Medulla oblongata (tissue), 1 donor: ENCODE data around the gene KIAA0513.

Experiments used
- DNase-seq: peaks from one replicate; pipeline ENCODE4 v3.0.0-alpha.2; 2015; ENCODE audit errors: extremely low spot score

The KIAA0513 gene, protein sequence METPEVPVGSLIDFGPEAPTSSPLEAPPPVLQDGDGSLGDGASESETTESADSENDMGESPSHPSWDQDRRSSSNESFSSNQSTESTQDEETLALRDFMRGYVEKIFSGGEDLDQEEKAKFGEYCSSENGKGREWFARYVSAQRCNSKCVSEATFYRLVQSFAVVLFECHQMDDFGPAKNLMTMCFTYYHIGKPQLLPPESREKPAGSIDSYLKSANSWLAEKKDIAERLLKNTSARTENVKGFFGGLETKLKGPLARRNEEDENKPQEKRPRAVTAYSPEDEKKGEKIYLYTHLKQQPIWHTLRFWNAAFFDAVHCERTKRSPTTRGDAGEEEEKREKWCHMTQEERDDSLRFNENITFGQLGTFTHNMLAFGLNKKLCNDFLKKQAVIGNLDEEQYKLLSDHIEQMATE

DNA sequence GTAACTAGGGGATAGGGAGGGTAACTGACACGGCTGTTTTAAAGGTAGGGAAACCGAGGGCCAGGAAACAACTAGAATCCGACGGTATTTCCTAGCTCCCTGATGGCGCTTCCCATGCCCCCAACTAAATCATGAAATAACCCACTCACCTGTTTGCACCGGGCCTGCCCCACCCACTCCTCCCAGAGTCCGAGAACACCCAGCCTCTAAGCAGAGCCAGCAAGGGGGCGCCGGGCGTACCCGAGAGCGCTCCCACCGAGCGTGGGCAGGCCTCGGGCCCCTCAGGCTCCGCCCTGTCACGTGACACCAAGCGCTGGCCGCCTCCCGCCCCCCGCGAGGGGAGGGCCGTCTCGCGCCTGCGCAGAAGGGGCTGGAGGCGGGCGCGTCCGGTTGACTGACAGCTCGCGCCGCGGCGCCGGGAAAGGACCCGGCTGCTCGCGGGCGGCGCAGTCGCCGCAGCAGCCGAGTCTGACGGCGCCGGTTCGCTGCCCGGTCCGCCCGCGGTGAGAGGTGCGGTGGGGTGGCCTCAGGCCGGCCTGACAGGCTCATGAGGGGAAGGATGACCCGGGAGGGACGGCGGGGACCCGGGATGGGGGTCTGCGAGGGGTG is at the start of gene KIAA0513:
Gene KIAA0513, plus strand, starts transcription at position 447 of the 609 bp plus-strand sequence. CDS start 39,277 bp downstream, outside the sequence.
- peak; percentile 98 for DNase-seq

DNA sequence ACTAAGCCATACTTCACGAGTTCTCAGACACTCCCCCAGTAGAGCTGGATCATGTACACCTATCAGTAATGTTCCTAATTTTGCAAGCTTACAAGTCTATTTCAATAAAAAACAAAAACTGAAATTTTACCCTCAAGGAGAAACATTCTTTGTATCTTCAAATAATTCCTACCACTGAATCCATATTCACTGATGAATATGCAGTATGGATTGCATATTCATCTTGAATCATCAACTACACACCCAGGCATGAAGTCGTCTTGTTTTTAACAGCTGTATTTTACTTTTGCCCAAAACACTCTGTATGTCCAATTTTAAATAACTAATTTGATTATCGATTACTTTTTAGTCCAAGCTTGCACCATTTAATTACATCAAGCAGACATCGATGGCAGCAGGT is 48.1 kb upstream of the KIAA0513 start:
- DNase-seq = no peak

DNA sequence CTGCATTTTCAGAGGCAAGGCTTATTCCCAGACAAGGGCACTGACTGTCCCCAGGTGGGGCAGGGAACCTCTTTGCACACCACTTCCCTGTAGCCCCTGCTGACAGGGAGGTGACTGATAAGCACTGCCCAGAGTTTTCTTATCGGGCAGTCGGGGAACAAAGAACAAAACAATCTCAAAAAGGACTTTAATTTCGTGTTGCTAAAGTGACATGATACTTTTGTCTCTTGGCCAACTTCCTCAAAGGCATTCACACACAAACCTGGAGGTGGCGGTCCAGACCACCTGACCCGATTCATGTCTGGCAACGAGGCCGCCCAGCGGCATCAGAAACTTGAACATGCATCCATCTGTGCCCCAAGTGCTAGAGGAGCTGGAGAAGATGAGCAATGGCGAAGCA is 45.2 kb upstream of the KIAA0513 start:
- DNase-seq = peak; percentile 60

DNA sequence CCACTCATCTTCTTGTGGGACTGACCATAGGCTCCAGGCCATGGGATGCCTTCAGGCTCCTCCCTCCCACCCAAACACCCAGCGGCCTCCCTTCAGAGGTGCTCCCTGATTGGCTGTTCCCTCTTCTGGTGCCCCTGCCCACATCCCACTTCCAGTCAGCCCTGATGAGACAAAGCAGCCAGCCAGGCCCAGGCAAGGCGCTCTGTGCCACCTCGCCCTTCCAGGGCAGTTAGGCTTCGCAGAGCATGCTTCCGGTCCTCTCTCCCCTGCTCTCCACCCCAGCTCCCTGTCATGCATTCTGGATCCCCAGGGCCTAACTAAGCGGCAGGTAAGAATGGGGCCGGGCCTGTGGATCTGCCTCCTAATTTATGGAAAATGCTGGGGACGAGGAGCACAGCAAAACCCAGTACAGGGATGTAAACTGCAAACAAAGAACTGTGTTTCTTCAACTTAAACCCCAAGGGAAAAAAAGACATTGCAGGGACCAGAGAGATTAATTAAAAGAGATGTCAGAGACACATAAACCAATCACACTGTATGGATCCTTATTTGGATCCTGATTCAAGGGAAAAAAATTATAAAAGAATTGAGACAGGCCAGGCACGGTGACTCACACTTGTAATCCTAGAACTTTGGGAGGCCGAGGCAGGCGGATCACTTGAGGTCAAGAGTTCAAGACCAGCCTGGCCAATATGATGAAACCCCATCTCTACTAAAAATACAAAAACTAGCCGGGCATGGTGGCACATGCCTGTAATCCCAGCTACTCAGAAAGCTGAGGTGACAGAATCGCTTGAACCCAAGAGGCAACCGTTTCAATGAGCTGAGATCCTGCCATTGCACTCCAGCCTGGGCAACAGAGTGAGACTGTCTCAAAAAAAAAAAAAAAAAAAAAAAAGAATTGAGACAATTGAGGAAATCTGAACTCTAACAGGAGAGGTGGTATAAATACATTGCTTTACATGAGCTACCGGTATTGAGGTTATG is 42.2 kb upstream of the KIAA0513 start:
- DNase-seq = no peak

DNA sequence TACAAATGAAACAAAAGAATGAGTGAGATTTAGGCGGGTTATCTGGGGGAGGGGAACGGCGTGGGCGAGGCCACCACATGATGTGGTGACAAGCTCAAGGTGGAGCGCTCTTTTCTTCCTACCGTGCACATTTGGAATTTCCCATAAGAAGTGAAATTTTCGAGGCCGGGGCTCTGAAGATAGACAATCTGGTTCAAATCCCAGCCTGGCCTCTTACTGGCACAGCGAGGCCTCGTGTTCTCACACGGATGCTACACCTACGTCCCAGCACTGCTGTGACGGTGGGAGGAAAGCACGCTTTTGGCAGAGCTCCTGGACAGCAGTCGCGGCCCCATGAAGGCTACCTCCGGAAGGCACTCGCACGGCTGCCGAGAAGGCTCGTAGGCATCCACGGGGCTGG is 41.5 kb upstream of the KIAA0513 start:
- no peak for DNase-seq

DNA sequence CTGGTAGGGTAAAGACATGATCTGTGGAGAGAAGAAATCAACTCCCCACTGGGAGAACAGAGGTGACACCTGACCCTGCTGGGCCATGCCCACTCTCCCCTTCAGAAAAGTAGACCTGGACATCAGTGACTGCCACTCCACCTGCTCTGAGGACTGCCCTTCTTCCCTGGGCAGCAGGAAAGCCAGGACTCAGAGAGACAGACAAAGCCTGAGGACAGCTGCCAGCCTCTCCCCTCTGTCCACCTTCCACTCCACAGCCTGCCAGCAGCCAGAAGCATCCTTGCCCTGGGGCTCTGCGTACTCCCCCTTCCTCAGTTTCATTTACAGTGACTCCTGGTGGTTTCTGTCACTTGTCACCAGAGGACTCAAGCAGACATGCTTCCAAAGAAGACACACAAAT is 40.7 kb upstream of the KIAA0513 start:
- no peak for DNase-seq

DNA sequence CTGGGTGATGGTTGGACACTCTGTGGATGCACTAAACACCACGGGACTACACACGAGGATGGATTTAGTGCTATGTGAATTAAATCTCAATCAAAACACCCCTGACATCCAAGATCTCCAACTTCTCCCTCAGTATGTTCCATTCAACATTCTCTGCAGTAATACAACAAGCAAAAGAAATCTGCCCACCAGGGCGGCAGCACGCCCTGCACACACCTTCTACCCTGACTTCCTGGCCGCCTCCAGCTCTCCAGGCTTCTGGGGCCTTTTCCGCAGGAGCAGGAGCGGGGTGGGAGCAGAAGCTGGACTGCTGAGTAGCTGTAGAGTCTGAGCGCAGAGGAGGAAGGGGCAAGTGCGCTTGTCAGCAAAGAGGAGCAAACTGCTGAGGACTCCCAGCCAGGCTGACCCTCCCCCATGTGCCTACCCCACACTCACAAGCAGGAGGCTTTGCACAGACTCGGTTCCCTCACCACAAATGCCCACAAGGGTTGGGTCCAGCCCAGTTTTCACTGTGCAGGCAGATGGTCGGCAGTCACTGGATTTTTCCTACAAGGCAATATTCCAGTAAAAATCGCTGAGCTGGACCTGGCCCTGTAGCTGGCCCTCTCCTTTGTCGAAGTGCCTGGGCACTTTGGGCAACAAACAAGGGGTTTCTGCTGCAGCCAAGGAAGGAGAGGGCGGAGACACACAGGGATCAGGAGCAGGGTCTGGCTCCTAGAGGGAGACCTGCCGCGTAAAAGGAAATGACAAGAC is 39.1 kb upstream of the KIAA0513 start:
- DNase-seq = no peak

DNA sequence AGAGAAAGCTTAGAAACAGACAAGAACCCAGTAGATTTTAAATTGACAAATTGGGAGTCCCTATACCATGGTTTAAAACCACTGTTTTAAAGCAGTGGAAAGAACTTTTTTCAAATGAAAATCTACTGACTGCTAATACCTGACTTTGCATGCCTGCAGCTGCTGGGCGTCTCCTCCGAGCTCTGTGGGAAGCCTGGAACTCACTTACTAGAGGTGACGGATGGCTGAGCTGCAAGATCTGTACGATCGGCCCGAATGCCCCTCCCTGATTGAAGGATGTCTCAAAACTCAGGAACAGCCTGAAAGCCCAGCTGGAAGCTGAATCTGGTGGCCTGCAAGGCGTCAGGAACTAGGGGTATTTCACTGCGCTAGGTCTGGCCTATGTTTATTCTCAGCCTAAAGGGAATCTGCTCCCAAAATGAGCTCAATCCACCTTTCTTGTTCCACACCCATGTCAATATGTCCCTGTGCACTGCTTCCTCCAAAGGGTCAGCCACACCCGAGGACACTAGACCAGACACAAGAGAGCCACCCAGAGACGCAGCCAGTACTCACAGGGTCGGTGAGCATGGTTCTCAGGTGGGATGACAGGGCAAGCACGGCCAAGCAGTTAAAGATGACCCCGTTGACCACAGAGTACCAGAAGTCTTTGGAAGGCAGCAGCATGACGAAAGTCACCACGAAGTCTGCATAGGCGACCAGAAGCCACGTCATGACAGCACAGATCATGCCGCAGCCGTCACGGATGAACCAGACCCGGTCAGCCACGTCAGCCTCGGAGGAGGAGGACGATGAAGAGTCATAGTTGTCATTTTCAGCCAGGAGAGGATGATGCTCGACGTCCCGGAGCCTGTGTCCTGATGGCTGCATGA is 37.6 kb upstream of the KIAA0513 start:
- no peak for DNase-seq

DNA sequence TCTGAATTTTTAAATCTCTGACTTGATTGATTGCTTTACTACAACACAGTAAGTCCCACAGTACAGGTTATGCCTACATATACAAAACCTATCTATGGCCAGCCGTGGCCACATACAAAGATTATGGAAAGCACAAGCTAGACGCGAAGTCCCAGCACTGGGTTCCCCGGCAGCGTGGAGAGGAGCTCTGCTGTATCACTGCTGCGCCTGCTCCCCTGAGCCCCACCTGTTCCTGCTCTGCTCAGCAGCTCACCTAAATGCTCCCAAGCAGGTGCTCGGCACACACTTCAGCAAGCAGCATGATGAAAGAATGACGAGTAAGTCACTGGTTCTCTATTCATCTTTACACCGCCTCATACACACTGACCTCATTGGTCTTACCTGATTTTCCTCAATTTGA is 36.8 kb upstream of the KIAA0513 start:
- DNase-seq = no peak

DNA sequence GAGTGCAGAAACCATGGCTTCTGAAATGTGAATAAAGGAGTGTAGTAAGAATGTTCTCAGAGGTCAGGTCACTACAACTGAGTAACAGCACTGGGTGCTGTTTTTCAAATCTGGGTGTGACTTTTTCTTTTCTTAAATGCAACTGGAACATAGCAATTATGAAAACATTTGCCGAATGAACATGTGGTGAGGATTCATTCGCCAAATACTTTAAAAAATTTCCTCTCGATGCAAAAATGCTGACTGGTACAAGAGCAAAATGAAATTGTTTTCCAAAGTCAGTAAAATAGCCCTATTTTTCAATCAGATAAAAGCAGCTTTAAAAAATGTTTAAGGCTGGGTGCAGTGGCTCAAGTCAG is 34.9 kb upstream of the KIAA0513 start:
- DNase-seq = no peak

DNA sequence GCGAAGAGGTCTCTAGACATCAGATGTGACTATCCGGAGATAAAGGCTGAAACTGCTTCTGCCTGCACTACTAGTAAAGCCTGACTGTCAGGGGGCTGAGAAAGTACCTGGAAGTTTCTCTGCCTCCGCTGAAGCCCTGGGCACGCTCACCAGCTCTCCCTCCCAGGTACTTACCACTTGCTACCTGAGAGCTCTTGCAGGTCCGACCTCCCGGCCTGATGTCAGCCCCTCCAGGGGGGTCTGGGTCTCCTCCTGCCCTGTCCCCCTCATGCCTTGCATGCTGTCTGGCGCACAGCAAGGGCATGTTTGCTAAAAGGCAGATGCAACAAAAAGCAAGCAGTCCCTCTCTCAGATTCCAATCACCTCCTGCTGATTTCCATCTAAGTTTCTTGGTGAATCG is 33.7 kb upstream of the KIAA0513 start:
- DNase-seq = no peak

DNA sequence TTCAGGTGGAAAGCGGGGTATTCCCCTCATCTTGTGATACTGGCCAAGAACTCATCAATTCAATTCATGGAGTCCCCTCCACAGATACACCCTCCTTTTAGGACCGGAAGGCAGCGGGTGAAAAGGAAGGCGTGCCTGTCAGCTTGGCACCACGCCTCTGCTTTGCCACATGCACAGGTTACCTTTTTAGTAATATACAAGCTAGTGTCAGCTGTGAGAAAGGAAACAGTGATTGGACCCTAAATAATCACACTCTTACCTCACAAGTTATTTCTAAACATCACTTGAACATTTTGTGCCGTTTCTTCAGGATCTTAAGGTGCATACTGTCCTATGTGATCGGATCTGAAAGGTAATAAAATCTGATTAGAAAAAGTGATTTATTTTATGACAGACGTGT is 31.9 kb upstream of the KIAA0513 start:
- DNase-seq = no peak

DNA sequence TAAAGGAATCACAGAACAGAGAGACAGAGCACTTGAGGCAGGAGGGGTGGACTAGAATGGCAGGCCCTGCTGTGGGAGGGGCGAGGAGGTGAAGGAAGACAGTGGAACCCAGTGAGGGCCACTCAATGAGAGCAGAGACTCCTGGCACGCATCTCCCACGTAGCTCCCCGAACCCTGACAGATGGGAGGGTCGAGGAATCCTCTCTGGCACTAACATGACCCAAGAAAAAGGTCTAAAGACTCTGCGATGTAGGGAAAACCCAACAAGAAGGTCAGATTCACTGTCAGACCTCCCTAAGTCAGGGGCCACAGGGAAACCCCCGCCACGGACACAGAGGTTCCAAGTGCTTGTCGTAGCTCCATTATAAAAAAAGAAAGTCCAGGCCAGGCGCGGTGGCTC is 31.2 kb upstream of the KIAA0513 start:
- DNase-seq = no peak

DNA sequence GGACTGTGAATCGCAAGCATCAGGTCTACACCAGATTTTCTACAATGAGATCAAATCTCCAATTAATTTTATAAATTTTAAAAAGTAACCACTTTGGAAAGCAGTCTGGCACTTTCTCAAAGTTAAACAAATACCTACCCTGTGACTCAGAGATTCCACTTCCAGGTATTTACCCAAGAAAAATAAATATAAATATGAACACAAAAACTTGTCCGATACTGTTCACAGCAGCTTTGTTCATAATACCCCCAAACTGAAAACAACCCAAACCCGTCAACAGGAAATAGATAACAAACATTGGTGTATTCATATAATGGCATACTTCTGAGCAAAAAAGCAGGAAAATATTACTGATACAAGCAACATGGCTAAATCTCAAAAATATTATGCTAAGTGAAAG is 28.4 kb upstream of the KIAA0513 start:
- no peak for DNase-seq

DNA sequence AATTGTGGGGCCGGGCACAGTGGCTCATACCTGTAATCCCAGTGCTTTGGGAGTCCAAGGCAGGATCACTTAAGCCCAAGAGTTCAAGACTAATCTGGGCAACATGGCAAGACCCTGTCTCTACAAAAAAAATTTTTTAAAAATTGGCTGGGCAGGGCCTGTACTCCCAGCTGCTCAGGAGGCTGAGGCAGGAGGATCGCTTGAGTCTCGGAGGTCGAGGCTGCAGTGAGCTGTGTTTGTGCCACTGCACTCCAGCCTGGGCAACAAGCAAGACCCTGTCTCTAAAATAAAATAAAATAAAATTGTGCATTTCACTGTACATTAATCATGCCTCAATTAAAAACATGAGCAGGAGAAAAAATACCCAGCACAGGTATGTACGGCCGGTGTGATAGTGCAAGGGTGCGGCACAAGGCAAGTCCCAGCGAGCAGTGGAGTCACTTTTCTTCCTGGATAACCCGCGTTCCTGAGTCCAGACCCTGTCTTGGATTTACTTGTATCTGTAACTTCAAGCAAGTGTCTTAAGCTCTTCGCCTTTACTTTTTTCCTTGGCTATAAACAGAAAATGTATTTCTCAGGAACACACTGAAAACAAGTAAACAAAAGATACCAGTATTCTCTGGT is 27.6 kb upstream of the KIAA0513 start:
- no peak for DNase-seq

DNA sequence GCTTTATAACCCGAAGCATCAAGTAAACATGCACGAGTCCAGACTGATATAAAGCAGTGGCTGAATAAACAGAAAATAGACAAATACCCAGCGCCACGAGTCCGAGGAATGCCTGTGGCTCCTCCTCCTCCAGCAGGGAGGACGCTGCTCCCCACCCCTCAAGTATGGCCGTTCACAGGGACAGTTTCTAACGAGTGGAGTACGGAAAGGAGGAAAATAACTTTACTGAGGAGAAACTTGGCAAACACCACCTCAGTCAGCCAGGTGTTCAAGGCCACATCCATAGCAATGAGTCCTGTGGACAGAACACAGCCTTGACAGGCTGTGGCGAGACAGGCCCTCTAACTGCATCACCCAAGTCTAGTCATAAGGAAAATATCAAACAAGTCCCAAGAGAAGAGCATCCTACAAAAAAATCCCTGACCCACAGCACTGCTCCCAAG is 25.5 kb upstream of the KIAA0513 start:
- DNase-seq = no peak

DNA sequence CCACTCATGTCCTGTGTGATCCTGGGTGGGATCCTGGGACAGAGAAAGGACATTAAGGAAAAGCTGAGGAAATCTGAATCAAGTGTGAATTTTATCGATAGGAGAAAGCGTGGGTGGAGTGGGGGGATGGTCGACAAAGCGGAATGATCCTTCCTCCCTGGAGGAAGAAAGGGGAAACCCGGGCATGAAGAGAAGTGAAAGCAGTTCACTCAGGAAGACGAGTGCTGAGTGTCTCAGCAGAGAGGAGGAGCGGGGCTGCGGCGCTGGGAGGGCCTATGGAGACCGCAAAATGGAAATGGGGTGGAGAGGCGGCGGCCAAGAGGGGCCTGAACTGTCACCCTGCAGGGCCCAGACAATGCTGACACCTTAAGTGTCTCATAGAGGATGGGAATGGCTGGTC is 25.0 kb upstream of the KIAA0513 start:
- peak; percentile 67 for DNase-seq

DNA sequence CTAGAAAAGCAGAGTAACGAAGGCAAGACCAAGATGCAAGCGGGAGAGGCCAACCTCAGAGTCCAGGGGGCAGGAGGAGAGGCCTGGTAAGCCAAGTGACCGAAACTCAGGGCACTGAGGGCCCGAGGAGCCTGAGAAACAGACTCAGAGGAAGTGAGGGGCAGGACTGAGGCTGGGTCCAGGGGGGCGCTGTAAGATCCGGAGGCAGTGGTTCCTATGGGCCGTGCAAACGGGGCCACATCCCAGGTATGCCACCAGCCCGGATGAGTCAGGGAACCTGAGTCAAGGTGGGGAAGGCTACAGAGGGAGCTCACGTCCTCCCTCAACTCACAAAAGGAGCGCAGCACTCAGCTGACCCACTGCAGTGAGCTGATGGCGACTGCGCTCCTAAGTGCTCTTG is 24.5 kb upstream of the KIAA0513 start:
- no peak for DNase-seq

DNA sequence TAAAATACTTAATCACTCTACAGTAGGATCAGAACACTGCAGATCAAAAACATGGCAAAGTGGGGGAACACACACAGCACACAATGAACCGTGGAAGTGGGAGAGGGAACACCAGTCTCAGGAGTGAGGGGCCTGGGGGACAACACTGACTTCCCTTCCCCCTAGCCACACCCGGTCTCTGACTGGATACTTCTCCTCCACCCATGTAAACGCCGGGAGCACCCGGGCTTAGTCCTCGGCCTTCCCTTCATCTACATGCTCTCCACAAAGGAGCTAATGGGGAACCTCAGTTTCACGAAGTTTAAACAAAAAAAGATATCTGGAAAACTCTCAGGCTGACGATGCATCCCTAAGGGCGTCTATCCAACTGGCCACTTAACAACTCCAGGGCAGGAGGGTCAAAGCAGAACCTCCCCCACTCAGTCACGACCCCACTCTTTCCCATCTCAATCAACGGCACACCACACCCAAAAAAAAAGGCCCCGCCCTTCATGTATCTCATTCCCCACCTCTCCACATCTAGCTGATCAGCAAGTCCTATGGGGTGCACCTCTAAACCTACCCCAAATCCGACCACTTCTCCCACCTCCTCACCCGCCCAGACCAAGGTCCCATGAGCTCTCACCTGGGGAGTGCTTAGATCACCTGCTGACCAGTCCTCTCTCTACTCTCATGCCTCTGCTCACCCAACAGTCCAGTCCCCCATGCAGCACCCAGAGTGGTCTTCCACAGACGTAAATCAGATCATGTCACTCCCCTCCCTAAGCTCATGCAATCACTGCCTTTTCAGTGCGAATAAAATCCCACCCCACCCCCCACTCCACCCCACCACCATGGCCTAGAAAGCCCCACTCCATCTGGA is 23.6 kb upstream of the KIAA0513 start:
- DNase-seq = no peak
